ENCODE data around the gene RXFP1. TPM values are rescaled to one million over a fixed set of nuclear protein-coding genes. Genes with fewer than 3 reads are reported as not detected.

Gene RXFP1
- total and polyA plus RNA-seq, 12 donors, result 0.78 to 15.3 (median 6.7) TPM

- no peaks in the 10 kb centered on the region for H3K9me3 ChIP-seq (replicated peaks in 1 of 3)
- no peak overlapping the region for H3K27ac ChIP-seq
- DNase-seq, result no peak
- intact Hi-C loops (cut with DNase I), result no loop called here
- H3K27me3 ChIP-seq, result no peaks in the 10 kb centered on the region
- H3K4me3 ChIP-seq, result no peak overlapping the region
- H3K4me1 ChIP-seq (replicated peaks in 1 of 2), result no peaks in the 10 kb centered on the region
- H3K36me3 ChIP-seq (replicated peaks in 1 of 2), result no peaks in the 10 kb centered on the region
- WGBS, 4 donors, result 75 to 84% (median 76%) methylated on average over 4 of the region's 4 CpGs
- TF ChIP-seq CTCF (IDR thresholded peaks at IDR 0.05), result no peak
- TF ChIP-seq POLR2A (IDR thresholded peaks at IDR 0.05), result no peak
These were observed 65.2 kb downstream of the RXFP1 start for GRCh38 chr4:158586881-158587280.

GRCh38 chr4:158588285-158588684, 66.6 kb downstream of the RXFP1 start:
- WGBS, 4 donors, result 76 to 88% (median 78%) methylated on average over 6 of the region's 6 CpGs

GRCh38 chr4:158588777-158589176, 67.1 kb downstream of the RXFP1 start:
- DNase-seq, result no peak
- intact Hi-C loops (cut with DNase I), result no loop called here

More at GRCh38 chr4:158588285-158588684, 66.6 kb downstream of the RXFP1 start:
- Histone ChIP-seq H3K9me3 (replicated peaks in 1 of 3) (no peaks in the 10 kb centered on the region), H3K27me3 (no peaks in the 10 kb centered on the region), H3K36me3 (replicated peaks in 1 of 2) (no peaks in the 10 kb centered on the region), H3K4me3 (no peak overlapping the region), H3K27ac (peak overlapping the region in 1 of 5 donors; percentile 67), H3K4me1 (replicated peaks in 1 of 2) (no peaks in the 10 kb centered on the region)
- DNase-seq, result no peak
- TF ChIP-seq POLR2A (IDR thresholded peaks at IDR 0.05) (no peak), CTCF (IDR thresholded peaks at IDR 0.05) (no peak)
- intact Hi-C loops (cut with DNase I), result no loop called here

GRCh38 chr4:158590306-158590705, 68.6 kb downstream of the RXFP1 start:
- WGBS, 4 donors, result 20 to 27% (median 23%) methylated on average over 4 of the region's 4 CpGs
- H3K9me3 ChIP-seq (replicated peaks in 1 of 3), result no peaks in the 10 kb centered on the region
- intact Hi-C loops (cut with DNase I), result no loop called here
- no peak overlapping the region for H3K4me3 ChIP-seq
- no peaks in the 10 kb centered on the region for H3K36me3 ChIP-seq (replicated peaks in 1 of 2)
- no peaks in the 10 kb centered on the region for H3K27me3 ChIP-seq
- no peak for TF ChIP-seq CTCF (IDR thresholded peaks at IDR 0.05)
- no peak for TF ChIP-seq POLR2A (IDR thresholded peaks at IDR 0.05)
- peak overlapping the region in 2 of 5 donors; percentile 37 to 64 for H3K27ac ChIP-seq
- H3K4me1 ChIP-seq (replicated peaks in 1 of 2), result no peaks in the 10 kb centered on the region
- DNase-seq, result peak in 5 of 7 donors; percentile 30 to 62 (median 34)

More at GRCh38 chr4:158588777-158589176, 67.1 kb downstream of the RXFP1 start:
- no peak overlapping the region for H3K4me3 ChIP-seq
- H3K27ac ChIP-seq, result peak overlapping the region in 1 of 5 donors; percentile 67
- TF ChIP-seq CTCF (IDR thresholded peaks at IDR 0.05), result no peak
- H3K9me3 ChIP-seq (replicated peaks in 1 of 3), result no peaks in the 10 kb centered on the region
- 71 to 85% (median 79%) methylated on average over 5 of the region's 5 CpGs for WGBS, 4 donors
- H3K4me1 ChIP-seq (replicated peaks in 1 of 2), result no peaks in the 10 kb centered on the region
- no peaks in the 10 kb centered on the region for H3K27me3 ChIP-seq
- no peaks in the 10 kb centered on the region for H3K36me3 ChIP-seq (replicated peaks in 1 of 2)

Measured in adrenal gland (tissue), 12 donors.